ENCODE results near the gene AQP12A. TPM values are rescaled to one million over a fixed set of nuclear protein-coding genes. Genes with fewer than 3 reads are reported as not detected.

Gene AQP12A
- total RNA-seq, 4 donors from 2014 or later, result not detected

- Histone ChIP-seq H3K9me3 (no peaks in the 10 kb centered on the region), H3K27ac (no peak overlapping the region), H3K27me3 (no peaks in the 10 kb centered on the region), H3K36me3 (no peaks in the 10 kb centered on the region), H3K4me1 (no peaks in the 10 kb centered on the region), H3K4me3 (no peak overlapping the region)
- no peak for TF ChIP-seq CTCF (IDR thresholded peaks at IDR 0.05)
- no peak for TF ChIP-seq POLR2A (IDR thresholded peaks at IDR 0.05)
- intact Hi-C loops (cut with DNase I; ENCODE audit: low total_unique reads), result no loop called here
- DNase-seq, result no peak
These were observed 34.0 kb downstream of the AQP12A start for GRCh38 chr2:240725671-240726070.

GRCh38 chr2:240726876-240727275 is 35.2 kb downstream of the AQP12A start:
- H3K4me1 ChIP-seq, result no peaks in the 10 kb centered on the region
- no peaks in the 10 kb centered on the region for H3K27me3 ChIP-seq
- H3K36me3 ChIP-seq, result no peaks in the 10 kb centered on the region
- no peak overlapping the region for H3K4me3 ChIP-seq
- no peak for DNase-seq
- intact Hi-C loops (cut with DNase I; ENCODE audit: low total_unique reads), result no loop called here
- H3K27ac ChIP-seq, result no peak overlapping the region
- H3K9me3 ChIP-seq, result no peaks in the 10 kb centered on the region
- TF ChIP-seq POLR2A (IDR thresholded peaks at IDR 0.05), result no peak
- no peak for TF ChIP-seq CTCF (IDR thresholded peaks at IDR 0.05)

GRCh38 chr2:240727439-240727838 is 35.8 kb downstream of the AQP12A start:
- no peak for TF ChIP-seq POLR2A (IDR thresholded peaks at IDR 0.05)
- no peak for TF ChIP-seq CTCF (IDR thresholded peaks at IDR 0.05)
- intact Hi-C loops (cut with DNase I; ENCODE audit: low total_unique reads), result no loop called here
- Histone ChIP-seq H3K9me3 (no peaks in the 10 kb centered on the region), H3K4me1 (no peaks in the 10 kb centered on the region), H3K27ac (no peak overlapping the region), H3K27me3 (no peaks in the 10 kb centered on the region), H3K4me3 (no peak overlapping the region), H3K36me3 (no peaks in the 10 kb centered on the region)
- no peak for DNase-seq

- Histone ChIP-seq H3K4me3 (no peak overlapping the region), H3K9me3 (no peaks in the 10 kb centered on the region), H3K4me1 (no peaks in the 10 kb centered on the region), H3K36me3 (no peaks in the 10 kb centered on the region), H3K27ac (no peak overlapping the region), H3K27me3 (no peaks in the 10 kb centered on the region)
- intact Hi-C loops (cut with DNase I; ENCODE audit: low total_unique reads), result no loop called here
- no peak for TF ChIP-seq CTCF (IDR thresholded peaks at IDR 0.05)
- no peak for TF ChIP-seq POLR2A (IDR thresholded peaks at IDR 0.05)
- no peak for DNase-seq
These were observed 36.2 kb downstream of the AQP12A start for GRCh38 chr2:240727913-240728312.

GRCh38 chr2:240728361-240728760 is 36.7 kb downstream of the AQP12A start:
- intact Hi-C loops (cut with DNase I; ENCODE audit: low total_unique reads), result no loop called here
- Histone ChIP-seq H3K4me1 (no peaks in the 10 kb centered on the region), H3K27ac (no peak overlapping the region), H3K4me3 (no peak overlapping the region), H3K9me3 (no peaks in the 10 kb centered on the region), H3K36me3 (no peaks in the 10 kb centered on the region), H3K27me3 (no peaks in the 10 kb centered on the region)
- DNase-seq, result no peak
- TF ChIP-seq POLR2A (IDR thresholded peaks at IDR 0.05), result no peak
- no peak for TF ChIP-seq CTCF (IDR thresholded peaks at IDR 0.05)

All from uterus (tissue), 4 donors.